C4-2B (cell line): ENCODE measurements around the gene DRD1.

Source experiments
- CTCF ChIP-seq: fragments of 450-650 bp; conservative IDR thresholded peaks from 2 replicates; pipeline ENCODE4 v1.5.1; 2017; ENCODE audit warnings: mild to moderate bottlenecking
- ZFX ChIP-seq: fragments of 450-650 bp; IDR thresholded peaks from 2 replicates; pipeline ENCODE4 v1.6.1; 2017

- TF ChIP-seq CTCF, result no peak
- no peak for TF ChIP-seq ZFX
These were observed 31.3 kb upstream of the DRD1 start for GRCh38 chr5:175475248-175475647.
